NCI-H1048 (cell line): Measurements from ENCODE around the gene TIGAR.

Experiments
- DNase-seq: peaks from one replicate; lab custom pipeline; 2025; lab: John Stamatoyannopoulos, UW

TIGAR gene

GRCh38 chr12:4307593-4308333 lies 13.2 kb upstream of the TIGAR start:
- peak; percentile 41 for DNase-seq

GRCh38 chr12:4308334-4308950 lies 12.6 kb upstream of the TIGAR start:
- DNase-seq: no peak

GRCh38 chr12:4311776-4312175 lies 9.2 kb upstream of the TIGAR start:
- DNase-seq: no peak

GRCh38 chr12:4312251-4312650 lies 8.8 kb upstream of the TIGAR start:
- DNase-seq: no peak

- no peak for DNase-seq
Observed at GRCh38 chr12:4320497-4320852, 538 bp upstream of the TIGAR start.

- DNase-seq: no peak
Observed at GRCh38 chr12:4322726-4323125, 1.7 kb downstream of the TIGAR start.

- DNase-seq: no peak
Observed at GRCh38 chr12:4323396-4323795, 2.4 kb downstream of the TIGAR start.

GRCh38 chr12:4324366-4324765 lies 3.4 kb downstream of the TIGAR start:
- no peak for DNase-seq

GRCh38 chr12:4325966-4326365 lies 5.0 kb downstream of the TIGAR start:
- DNase-seq: no peak

- DNase-seq: no peak
Observed at GRCh38 chr12:4327293-4327692, 6.3 kb downstream of the TIGAR start.

- DNase-seq: no peak
Observed at GRCh38 chr12:4330203-4330602, 9.2 kb downstream of the TIGAR start.

GRCh38 chr12:4331221-4331620 lies 10.2 kb downstream of the TIGAR start:
- DNase-seq: no peak

- peak; percentile 53 for DNase-seq
Observed at GRCh38 chr12:4331842-4332241, 10.8 kb downstream of the TIGAR start.

- DNase-seq: no peak
Observed at GRCh38 chr12:4346931-4347330, 25.9 kb downstream of the TIGAR start.

- no peak for DNase-seq
Observed at GRCh38 chr12:4353785-4354208, 32.8 kb downstream of the TIGAR start.

GRCh38 chr12:4355156-4356040 lies 34.4 kb downstream of the TIGAR start:
- no peak for DNase-seq

GRCh38 chr12:4356041-4356327 lies 35.0 kb downstream of the TIGAR start:
- no peak for DNase-seq

GRCh38 chr12:4366090-4366489 lies 45.1 kb downstream of the TIGAR start:
- DNase-seq: no peak

- DNase-seq: no peak
Observed at GRCh38 chr12:4369548-4369947, 48.5 kb downstream of the TIGAR start.

- no peak for DNase-seq
Observed at GRCh38 chr12:4370265-4370664, 49.3 kb downstream of the TIGAR start.

GRCh38 chr12:4372653-4373052 lies 51.6 kb downstream of the TIGAR start:
- DNase-seq: no peak

- DNase-seq: no peak
Observed at GRCh38 chr12:4375449-4375848, 54.4 kb downstream of the TIGAR start.

GRCh38 chr12:4378772-4379171 lies 57.8 kb downstream of the TIGAR start:
- DNase-seq: no peak
